Tongue (tissue), 2 donors: ENCODE results near the gene RAD50. TPM values are rescaled to one million over a fixed set of nuclear protein-coding genes. Genes with fewer than 3 reads are reported as not detected.
A peak's percentile ranks its signal among the peaks of the same experiment; 100 is the strongest.
"Not testable (repeated sequence)": the region's sequence is repeated elsewhere in the genome, so short reads cannot be mapped to it uniquely, and the experiment has no call there.

Experiments
- DNase-seq: peaks from one replicate; pipeline ENCODE4 v3.0.0-alpha.2; 2015
- total RNA-seq: library from RNA; depleted of rRNA; stranded (reverse); fragments of >200 nt; gene quantifications from one replicate; pipeline ENCODE4 v1.2.3, GENCODE V29; 2014

Gene RAD50
- total RNA-seq, 1 donor from 2014 or later, result 48.8 TPM

DNA sequence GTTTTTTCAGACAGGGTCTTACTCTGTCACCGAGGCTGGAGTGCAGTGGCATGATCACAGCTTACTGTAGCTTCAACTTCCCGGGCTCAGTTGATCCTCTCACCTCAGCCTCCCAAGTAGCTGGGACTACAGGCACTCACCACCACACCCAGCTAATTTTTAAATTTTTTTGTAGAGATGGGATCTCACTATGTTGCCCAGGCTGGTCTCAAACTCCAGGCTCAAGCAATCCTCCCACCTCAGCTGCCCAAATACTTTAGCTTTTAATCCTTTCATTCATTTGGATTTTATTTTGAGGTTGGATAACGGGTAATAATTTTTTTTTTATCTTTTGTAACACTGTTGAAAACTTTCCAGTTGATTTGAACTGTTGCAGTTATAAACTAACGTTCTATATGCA, 76.8 kb downstream of the RAD50 start:
- DNase-seq, result not testable (repeated sequence)

GRCh38 chr5:132635873-132636272, 79.1 kb downstream of the RAD50 start:
- DNase-seq, result no peak

DNA sequence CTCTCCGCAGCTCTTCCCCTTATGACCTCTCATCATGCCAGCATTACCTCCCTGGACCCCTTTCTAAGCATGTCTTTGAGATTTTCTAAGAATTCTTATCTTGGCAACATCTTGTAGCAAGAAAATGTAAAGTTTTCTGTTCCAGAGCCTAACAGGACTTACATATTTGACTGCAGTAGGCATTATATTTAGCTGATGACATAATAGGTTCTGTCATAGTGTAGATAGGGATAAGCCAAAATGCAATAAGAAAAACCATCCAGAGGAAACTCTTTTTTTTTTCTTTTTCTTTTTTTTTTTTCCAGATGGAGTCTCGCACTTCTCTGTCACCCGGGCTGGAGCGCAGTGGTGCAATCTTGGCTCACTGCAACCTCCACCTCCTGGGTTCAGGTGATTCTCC, 80.5 kb downstream of the RAD50 start:
- DNase-seq, result no peak

DNA sequence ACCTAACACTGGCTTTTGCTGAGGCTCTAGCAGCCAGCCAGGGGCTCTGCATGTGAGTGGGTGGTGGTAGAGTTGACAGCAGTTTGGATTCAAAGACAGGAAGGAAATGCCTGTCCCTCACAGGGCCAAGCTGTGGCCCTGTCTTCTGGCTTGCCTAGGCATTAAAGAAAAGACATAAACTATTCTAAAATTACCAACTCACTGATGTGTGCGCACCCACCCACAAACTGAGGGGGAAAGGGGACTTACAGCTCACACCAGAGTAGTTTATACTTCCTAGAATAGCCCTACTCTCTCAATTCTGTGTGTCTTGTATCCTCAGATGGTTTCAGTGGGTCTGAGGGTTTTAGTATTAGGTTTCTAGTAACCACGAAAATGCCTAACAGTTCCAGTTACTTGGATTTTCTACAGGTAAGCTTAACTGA, 82.9 kb downstream of the RAD50 start:
- DNase-seq, result no peak

- DNase-seq, result no peak
Measured at GRCh38 chr5:132640613-132641012, 83.8 kb downstream of the RAD50 start.

DNA sequence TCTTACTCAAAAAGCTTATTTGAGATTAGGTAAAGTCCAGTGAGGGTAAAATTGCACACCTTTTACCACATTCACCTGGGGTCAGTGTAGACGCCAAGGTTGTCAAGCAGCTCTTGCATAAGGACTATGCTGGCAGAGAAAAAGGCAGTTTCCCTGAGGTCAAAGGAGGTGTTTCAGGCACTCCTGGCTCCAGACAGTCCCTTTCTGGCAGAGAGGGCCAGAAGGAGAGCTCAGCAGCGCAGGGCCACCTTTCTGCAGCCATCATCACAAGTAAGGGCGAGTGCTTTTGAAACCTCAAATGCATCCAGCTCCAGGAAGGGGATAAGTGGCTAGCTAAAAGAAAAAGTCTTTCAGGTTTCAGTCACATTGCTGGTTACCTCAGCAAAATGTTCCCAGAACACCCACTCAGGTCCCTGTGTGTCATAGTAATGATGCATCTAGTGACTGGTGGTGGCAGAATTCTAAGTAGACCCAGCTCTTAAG, 84.5 kb downstream of the RAD50 start:
- DNase-seq, result no peak

DNA sequence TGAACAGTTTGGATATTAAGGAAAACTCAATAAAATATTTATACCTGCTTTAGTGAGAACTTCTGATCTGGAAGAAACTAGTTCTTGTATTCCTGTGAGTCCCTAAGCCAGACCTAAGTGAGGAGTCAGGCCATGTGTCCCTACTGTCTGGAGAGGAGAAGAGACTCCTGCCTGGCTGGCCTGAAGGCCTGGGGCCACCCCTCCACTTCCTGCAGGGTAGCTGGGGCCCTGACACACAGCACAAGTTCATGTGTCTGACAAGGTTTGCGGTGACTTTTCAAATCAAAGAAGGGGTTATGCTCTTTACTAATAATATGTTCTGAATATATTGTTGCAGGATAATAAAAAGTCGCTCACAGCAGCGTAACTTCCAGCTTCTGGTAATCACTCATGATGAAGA, 85.1 kb downstream of the RAD50 start:
- DNase-seq, result no peak

GRCh38 chr5:132644177-132644576, 87.4 kb downstream of the RAD50 start:
- DNase-seq, result no peak

DNA sequence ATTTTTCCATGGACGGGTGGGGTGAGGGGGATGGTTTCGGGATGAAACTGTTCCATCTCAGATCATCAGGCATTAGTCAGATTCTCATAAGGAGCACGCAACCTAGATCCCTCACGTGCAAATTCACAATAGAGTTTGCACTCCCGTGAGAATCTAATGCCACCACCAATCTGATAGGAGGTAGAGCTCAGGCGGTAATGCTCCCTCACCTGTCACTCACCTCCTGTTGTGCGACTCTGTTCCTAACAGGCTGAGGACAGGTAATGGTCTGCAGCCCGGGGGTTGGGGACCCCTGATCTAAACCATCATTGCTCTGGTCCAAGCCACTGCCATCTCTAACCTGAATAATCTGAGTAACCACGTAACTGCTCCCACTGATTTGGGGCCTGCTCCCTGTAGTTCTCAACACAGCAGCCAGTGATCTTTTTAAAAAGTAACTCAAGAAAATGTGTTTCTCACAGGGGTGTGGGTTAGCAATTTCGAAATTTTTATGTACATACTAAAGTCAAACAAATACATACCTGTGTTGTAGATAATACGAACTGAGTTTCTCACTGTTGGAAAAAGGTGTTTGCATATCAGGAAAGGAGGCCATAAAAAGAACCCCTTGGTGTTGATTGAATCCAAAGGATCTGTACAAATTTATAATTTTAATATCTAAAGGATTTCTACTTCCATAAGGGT, 89.9 kb downstream of the RAD50 start:
- no peak for DNase-seq

GRCh38 chr5:132647473-132647872, 90.7 kb downstream of the RAD50 start:
- no peak for DNase-seq

GRCh38 chr5:132648355-132648754, 91.6 kb downstream of the RAD50 start:
- no peak for DNase-seq

- DNase-seq, result no peak
Measured at GRCh38 chr5:132651838-132652469, 95.2 kb downstream of the RAD50 start.

DNA sequence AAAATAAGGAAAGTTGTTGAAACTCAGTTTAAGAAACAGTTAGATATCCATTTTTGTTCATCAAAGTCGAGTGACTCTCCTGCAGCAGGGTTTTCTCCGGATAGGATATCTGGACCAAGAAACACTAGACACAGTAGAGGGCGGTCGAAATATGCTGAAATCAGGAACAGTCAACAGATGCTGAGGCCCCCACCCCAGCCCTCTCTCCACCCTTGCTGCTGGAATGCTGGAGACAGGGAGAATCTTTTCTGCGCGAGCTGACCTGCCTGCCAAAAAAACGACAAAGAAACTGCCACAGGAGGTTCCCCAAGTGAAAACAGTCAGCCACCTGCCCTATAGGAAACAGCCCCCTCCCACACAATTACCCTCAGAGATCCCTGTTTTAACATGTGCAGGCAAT, 96.9 kb downstream of the RAD50 start:
- peak; percentile 39 for DNase-seq

DNA sequence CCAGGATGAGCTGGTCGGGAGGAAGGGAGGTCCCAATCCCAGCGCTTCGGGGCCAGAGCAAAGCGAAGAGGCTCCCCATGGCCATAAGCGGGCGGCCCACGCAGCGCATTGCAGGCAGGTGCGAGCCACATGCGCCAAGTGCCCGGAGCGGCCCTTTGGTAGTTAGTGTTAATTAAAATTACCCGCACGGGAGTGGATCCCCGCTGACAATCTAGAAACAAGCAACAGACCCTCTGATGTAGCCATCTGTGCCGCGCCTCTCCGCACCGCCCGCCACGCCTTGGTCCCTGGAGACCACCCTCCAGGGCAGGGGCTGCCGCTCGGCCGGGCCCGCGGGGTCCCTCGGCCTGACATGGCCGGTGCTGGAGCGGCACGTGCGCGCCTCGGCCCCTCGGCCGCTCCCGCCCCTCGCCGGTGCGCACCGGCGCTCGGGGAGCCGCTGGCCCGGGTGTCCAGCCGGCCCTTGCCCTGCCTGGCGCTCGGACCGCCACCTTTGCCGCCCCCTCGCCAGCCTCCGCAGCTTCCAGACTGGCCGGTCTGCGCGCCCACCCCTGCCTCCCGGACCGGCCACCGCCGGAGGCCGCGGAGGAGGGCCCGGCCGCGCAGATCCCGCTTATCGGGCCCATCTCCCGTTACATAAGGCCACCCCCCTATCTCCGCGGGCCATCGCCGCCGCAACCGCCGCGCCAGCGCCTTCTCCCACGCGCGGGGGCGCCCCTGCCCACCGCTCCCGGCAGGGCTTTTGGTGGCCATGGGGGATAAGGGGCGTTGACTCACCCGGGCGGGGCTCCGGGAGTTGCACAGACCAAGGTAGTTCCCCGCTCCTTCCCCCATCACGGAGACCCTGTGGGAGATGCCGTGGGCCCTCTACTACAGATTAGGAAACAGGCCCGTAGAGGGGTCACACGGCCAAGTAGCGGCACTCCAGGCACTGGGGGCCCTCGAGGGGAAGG, 99.3 kb downstream of the RAD50 start:
- DNase-seq, result peak; percentile 29

DNA sequence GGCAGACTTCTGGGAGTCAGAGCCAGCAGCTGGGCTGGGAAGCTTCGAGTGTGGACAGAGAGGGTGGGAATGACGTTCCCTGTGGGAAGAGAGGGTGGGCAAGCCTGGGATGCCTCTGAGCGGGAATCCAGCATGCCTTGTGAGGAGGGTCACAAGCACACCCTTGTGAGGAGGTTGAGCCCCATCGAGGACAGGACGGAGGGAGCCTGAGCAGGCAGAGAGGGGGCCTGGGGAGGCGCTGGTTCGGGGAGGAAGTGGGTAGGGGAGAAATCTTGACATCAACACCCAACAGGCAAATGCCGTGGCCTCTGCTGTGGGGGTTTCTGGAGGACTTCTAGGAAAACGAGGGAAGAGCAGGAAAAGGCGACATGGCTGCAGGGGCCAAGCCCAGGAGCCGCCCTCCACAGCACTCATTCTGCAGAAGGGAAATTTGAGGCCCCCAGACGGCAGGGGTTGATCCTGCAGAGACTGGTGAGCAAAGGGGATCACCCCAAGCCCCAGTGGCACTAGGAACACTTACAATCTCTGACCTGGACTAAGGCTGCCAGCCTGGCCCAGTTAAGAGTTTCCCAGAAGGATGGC, 100.1 kb downstream of the RAD50 start:
- DNase-seq, result no peak

DNA sequence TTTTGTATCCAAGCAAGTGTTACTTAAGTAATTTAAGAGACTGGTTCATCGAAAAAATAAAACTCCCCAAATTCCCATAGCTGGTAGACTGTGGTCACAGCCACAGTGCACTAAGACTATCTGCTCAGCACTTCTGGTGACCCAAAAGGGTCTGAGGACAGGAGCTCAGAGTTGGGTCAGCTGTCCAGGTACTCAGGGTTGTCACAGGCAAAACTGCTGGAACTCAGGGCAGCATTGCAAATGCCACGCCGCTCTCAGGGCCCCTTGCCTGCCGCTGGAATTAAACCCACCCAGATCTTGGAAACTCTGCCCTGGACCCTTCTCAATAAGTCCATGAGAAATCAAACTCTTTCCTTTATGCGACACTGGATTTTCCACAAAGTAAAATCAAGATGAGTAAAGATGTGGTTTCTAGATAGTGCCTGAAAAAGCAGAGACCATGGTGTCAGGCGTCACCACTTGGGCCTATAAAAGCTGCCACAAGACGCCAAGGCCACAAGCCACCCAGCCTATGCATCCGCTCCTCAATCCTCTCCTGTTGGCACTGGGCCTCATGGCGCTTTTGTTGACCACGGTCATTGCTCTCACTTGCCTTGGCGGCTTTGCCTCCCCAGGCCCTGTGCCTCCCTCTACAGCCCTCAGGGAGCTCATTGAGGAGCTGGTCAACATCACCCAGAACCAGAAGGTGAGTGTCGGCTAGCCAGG, 101.1 kb downstream of the RAD50 start, which contains the start of gene IL13:
IL13 (plus strand) TSS at position 498 of the 705 bp plus-strand sequence; CDS start at position 512, 14 bp downstream.
- no peak for DNase-seq

DNA sequence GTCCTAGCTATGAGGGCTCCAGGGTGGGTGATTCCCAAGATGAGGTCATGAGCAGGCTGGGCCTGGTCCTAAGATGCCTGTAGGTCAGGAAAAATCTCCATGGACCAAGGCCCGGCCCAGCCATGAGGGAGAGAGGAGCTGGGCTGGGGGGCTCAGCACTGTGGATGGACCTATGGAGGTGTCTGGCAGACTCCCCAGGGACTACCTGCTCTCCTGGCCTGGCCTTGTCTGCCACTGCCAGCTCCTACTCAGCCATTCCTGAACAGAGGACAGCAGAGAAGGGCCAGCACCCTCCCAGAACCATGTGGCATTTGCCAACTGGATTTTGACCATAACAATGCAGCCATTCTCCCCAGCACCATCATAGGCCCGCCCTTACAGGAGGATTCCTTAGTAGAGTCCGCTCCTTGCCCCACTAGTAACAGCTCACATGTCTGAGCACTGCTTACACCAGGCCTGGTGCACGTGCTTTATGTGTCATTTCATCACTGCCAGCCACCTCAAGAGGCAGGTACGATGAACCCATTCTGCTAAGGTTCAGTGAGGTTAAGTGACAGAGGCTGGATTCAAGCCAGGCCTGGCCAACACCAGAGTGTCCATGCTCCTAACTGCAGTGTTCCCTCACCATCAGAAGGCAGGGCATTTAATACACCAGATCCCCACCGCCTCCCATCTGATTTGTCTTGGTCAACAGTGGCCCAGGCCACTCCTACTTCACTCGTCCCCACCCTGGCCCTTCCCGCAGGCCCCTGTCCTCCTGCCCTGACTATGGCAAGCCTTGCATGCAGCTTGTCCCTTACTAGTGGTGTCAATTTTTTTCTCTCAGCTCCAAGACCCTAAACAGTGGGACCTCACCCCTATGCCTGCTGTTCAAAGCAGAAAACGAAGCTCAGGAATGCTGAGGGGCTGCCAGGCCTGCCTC, 101.9 kb downstream of the RAD50 start:
- DNase-seq, result no peak

GRCh38 chr5:132659598-132660493, 103.1 kb downstream of the RAD50 start:
- no peak for DNase-seq

GRCh38 chr5:132661231-132662003, 104.6 kb downstream of the RAD50 start:
- DNase-seq, result no peak
